ENCODE data around the gene FOXO1.

Gene FOXO1

DNA sequence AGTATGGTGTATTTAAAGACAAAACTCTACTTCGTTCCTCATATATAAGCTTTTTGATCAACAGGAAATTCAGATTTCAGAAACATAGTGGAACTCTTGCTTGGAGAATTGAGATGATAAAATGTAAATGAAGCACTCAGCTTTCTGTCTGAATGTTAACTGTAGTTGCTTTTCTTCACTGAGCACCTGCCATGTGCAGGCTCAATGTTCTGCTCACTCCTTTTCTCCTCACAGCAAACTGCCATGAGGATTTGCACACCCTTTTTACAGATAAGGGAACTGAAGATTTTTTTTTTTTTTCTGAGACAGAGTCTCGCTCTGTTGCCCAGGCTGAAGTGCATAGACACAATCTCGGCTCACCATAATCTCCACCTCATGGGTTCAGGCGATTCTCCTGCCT, 28.0 kb upstream of the FOXO1 start:
- no peak overlapping the region for H3K18ac ChIP-seq (ENCODE audit: low read length)
- H3K27ac ChIP-seq (ENCODE audit: low read depth, low read length), result no peak overlapping the region
- no peak overlapping the region for H3K9ac ChIP-seq (ENCODE audit: low read length)
- no peak overlapping the region for H2BK5ac ChIP-seq (ENCODE audit: low read depth, low read length, poor library complexity)
- H3K9me3 ChIP-seq (ENCODE audit: insufficient read depth, low read depth, low read length), result no peaks in the 10 kb centered on the region
- no peak overlapping the region for H2AK5ac ChIP-seq (ENCODE audit: low read length)
- DNase-seq, result no peak
- no peaks in the 10 kb centered on the region for H3K79me1 ChIP-seq (ENCODE audit: low read length)
- H2BK12ac ChIP-seq (ENCODE audit: low read length), result no peak overlapping the region
- no peak overlapping the region for H3K14ac ChIP-seq (ENCODE audit: low read length)
- no peak overlapping the region for H3K4me3 ChIP-seq (ENCODE audit: low read depth, low read length)
- H4K91ac ChIP-seq (ENCODE audit: low read depth, low read length), result no peak overlapping the region
- H4K8ac ChIP-seq (ENCODE audit: low read depth, low read length), result no peak overlapping the region
- H3K4me2 ChIP-seq (ENCODE audit: low read length), result no peak overlapping the region
- no peak overlapping the region for H4K12ac ChIP-seq (ENCODE audit: low read depth, low read length)
- no peak overlapping the region for H3K23ac ChIP-seq (ENCODE audit: low read length)
- WGBS (ENCODE audit: extremely low coverage, insufficient coverage, insufficient read length), result no CpG with 5 or more reads among the region's 4 CpGs
- H3K36me3 ChIP-seq (ENCODE audit: control insufficient read depth in 1 of 2, insufficient read depth in 2 of 2, low read length in 2 of 2), result no peaks in the 10 kb centered on the region
- no peak overlapping the region for H2BK120ac ChIP-seq (ENCODE audit: insufficient read depth, low read length, poor library complexity)
- H3K4ac ChIP-seq (ENCODE audit: low read depth, low read length), result no peak overlapping the region
- no peak overlapping the region for H2AFZ ChIP-seq (ENCODE audit: insufficient read depth, low read length, poor library complexity)
- H3K4me1 ChIP-seq (ENCODE audit: control insufficient read depth in 1 of 2, insufficient read depth in 2 of 2, low read length in 2 of 2), result no peaks in the 10 kb centered on the region
- no peaks in the 10 kb centered on the region for H3K27me3 ChIP-seq (ENCODE audit: insufficient read depth, low read length)
- H3K79me2 ChIP-seq (ENCODE audit: control insufficient read depth, insufficient read depth, low read length, poor library complexity), result no peaks in the 10 kb centered on the region

DNA sequence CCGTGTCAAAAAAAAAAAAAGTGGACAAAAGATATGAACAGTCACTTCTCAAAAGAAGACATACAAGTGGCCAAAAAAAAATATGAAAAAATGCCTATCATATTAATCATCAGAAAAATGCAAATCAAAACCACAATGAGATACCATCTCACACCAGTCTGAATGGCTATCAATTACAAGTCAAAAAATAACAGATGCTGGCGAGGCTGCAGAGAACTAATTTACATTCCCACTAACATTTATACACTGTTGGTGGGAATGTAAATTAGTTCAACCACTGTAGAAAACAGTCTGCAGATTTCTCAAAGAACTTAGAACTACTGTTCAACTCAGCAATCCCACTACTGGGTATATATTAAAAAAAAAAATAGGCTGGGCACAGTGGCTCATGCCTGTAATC, 26.5 kb upstream of the FOXO1 start:
- Histone ChIP-seq H2BK12ac (ENCODE audit: low read length) (no peak overlapping the region), H3K9me3 (ENCODE audit: insufficient read depth, low read depth, low read length) (no peaks in the 10 kb centered on the region), H2AFZ (ENCODE audit: insufficient read depth, low read length, poor library complexity) (no peak overlapping the region), H3K9ac (ENCODE audit: low read length) (no peak overlapping the region), H2BK120ac (ENCODE audit: insufficient read depth, low read length, poor library complexity) (no peak overlapping the region), H3K4me2 (ENCODE audit: low read length) (no peak overlapping the region), H2AK5ac (ENCODE audit: low read length) (no peak overlapping the region), H3K79me2 (ENCODE audit: control insufficient read depth, insufficient read depth, low read length, poor library complexity) (no peaks in the 10 kb centered on the region), H3K14ac (ENCODE audit: low read length) (no peak overlapping the region), H4K8ac (ENCODE audit: low read depth, low read length) (no peak overlapping the region), H3K4me3 (ENCODE audit: low read depth, low read length) (no peak overlapping the region), H3K4ac (ENCODE audit: low read depth, low read length) (no peak overlapping the region), H2BK5ac (ENCODE audit: low read depth, low read length, poor library complexity) (no peak overlapping the region), H3K36me3 (ENCODE audit: control insufficient read depth in 1 of 2, insufficient read depth in 2 of 2, low read length in 2 of 2) (no peaks in the 10 kb centered on the region), H3K79me1 (ENCODE audit: low read length) (no peaks in the 10 kb centered on the region), H3K4me1 (ENCODE audit: control insufficient read depth in 1 of 2, insufficient read depth in 2 of 2, low read length in 2 of 2) (no peaks in the 10 kb centered on the region), H4K91ac (ENCODE audit: low read depth, low read length) (no peak overlapping the region), H3K27me3 (ENCODE audit: insufficient read depth, low read length) (no peaks in the 10 kb centered on the region), H3K23ac (ENCODE audit: low read length) (no peak overlapping the region), H3K18ac (ENCODE audit: low read length) (no peak overlapping the region), H3K27ac (ENCODE audit: low read depth, low read length) (no peak overlapping the region), H4K12ac (ENCODE audit: low read depth, low read length) (no peak overlapping the region)
- DNase-seq, result peak in 1 of 2 donors; percentile 5
- WGBS (ENCODE audit: extremely low coverage, insufficient coverage, insufficient read length), result no CpG with 5 or more reads among the region's 2 CpGs

DNA sequence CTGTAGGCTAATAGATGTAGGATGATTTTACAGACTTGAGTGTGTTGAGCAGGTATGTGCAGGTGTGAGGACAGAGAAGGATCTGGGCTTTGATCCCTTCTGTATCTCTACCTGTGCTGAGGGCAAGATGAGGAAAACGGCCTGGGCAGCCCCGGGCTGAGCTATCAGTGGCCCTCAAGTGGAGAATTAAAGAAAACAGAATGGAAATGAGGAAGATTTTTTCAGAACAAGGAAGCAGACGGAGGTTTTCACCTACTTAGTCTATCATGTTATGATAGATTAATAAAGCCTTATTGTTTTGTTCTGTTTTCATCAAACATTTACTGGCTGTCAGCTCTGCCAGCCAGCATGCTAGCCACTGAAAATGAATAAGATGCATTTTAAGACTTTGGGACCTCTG, 22.3 kb upstream of the FOXO1 start:
- no peak overlapping the region for H2AK5ac ChIP-seq (ENCODE audit: low read length)
- no peak overlapping the region for H2BK5ac ChIP-seq (ENCODE audit: low read depth, low read length, poor library complexity)

DNA sequence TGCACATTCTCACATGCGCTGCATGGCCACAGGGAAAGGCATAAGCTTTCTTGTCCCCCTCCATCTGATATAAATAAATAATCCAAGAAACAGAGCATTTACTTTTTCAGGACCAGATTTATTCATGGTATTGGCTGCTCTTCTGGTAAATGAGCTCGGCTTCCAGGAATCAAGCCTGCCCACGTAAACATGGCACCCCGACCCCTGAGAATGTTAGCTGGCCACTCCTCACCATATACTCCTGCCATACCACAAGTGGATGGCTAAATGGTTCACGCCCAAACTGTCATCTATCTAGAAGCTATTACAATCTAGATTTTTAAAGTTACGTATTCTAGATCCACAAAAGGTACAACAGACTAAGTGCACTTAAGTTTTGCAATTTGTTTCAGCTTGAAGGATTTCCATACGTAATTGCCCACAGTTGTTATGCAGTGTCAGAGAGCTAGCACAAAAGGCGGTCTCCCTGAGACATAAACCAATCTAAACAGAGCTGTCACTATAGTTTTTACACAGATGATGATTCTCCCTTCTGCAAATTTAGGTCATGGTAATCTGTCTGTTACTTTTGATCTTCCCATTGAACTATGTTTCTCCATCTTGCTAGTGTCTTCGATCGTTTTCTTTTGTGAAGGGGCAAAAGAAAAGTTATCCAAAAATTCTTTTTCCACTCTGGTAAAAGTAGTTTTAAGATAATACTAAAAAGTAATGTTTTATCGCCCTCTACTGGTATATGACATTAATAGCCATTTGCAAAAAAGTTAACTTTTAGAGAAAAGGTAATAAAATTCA, 16.2 kb upstream of the FOXO1 start:
- no peak overlapping the region for H3K23ac ChIP-seq (ENCODE audit: low read length)
- H3K14ac ChIP-seq (ENCODE audit: low read length), result no peak overlapping the region
- H3K4ac ChIP-seq (ENCODE audit: low read depth, low read length), result no peak overlapping the region
- H3K36me3 ChIP-seq (ENCODE audit: control insufficient read depth in 1 of 2, insufficient read depth in 2 of 2, low read length in 2 of 2), result no peaks in the 10 kb centered on the region
- H3K27ac ChIP-seq (ENCODE audit: low read depth, low read length), result no peak overlapping the region
- no peak overlapping the region for H4K8ac ChIP-seq (ENCODE audit: low read depth, low read length)
- no peak overlapping the region for H3K18ac ChIP-seq (ENCODE audit: low read length)
- H3K9me3 ChIP-seq (ENCODE audit: insufficient read depth, low read depth, low read length), result no peaks in the 10 kb centered on the region
- H3K27me3 ChIP-seq (ENCODE audit: insufficient read depth, low read length), result no peaks in the 10 kb centered on the region
- H3K79me1 ChIP-seq (ENCODE audit: low read length), result peaks cover 6% of the 10 kb centered on the region
- peaks cover 12 to 15% of the 10 kb centered on the region in 2 experiments for H3K4me1 ChIP-seq (ENCODE audit: control insufficient read depth in 1 of 2, insufficient read depth in 2 of 2, low read length in 2 of 2)
- no peak overlapping the region for H4K12ac ChIP-seq (ENCODE audit: low read depth, low read length)
- no peak overlapping the region for H3K9ac ChIP-seq (ENCODE audit: low read length)
- peak in 1 of 2 donors; percentile 79 for DNase-seq
- no CpG with 5 or more reads among the region's 11 CpGs for WGBS (ENCODE audit: extremely low coverage, insufficient coverage, insufficient read length)
- H2BK12ac ChIP-seq (ENCODE audit: low read length), result peak overlapping the region; percentile 27
- no peak overlapping the region for H3K4me2 ChIP-seq (ENCODE audit: low read length)
- no peaks in the 10 kb centered on the region for H3K79me2 ChIP-seq (ENCODE audit: control insufficient read depth, insufficient read depth, low read length, poor library complexity)
- peak overlapping the region; percentile 72 for H4K91ac ChIP-seq (ENCODE audit: low read depth, low read length)
- H3K4me3 ChIP-seq (ENCODE audit: low read depth, low read length), result no peak overlapping the region
- peak overlapping the region; percentile 39 for H2AK5ac ChIP-seq (ENCODE audit: low read length)
- no peak overlapping the region for H2BK120ac ChIP-seq (ENCODE audit: insufficient read depth, low read length, poor library complexity)
- no peak overlapping the region for H2AFZ ChIP-seq (ENCODE audit: insufficient read depth, low read length, poor library complexity)
- no peak overlapping the region for H2BK5ac ChIP-seq (ENCODE audit: low read depth, low read length, poor library complexity)

More for the DNA sequence above, 22.3 kb upstream of the FOXO1 start:
- Histone ChIP-seq H3K4me2 (ENCODE audit: low read length) (no peak overlapping the region), H3K4me1 (ENCODE audit: control insufficient read depth in 1 of 2, insufficient read depth in 2 of 2, low read length in 2 of 2) (no peaks in the 10 kb centered on the region), H3K4me3 (ENCODE audit: low read depth, low read length) (no peak overlapping the region), H4K91ac (ENCODE audit: low read depth, low read length) (no peak overlapping the region), H3K27me3 (ENCODE audit: insufficient read depth, low read length) (no peaks in the 10 kb centered on the region), H3K18ac (ENCODE audit: low read length) (no peak overlapping the region), H3K23ac (ENCODE audit: low read length) (no peak overlapping the region), H3K36me3 (ENCODE audit: control insufficient read depth in 1 of 2, insufficient read depth in 2 of 2, low read length in 2 of 2) (no peaks in the 10 kb centered on the region), H3K79me1 (ENCODE audit: low read length) (no peaks in the 10 kb centered on the region), H2BK12ac (ENCODE audit: low read length) (no peak overlapping the region), H3K4ac (ENCODE audit: low read depth, low read length) (no peak overlapping the region), H3K9me3 (ENCODE audit: insufficient read depth, low read depth, low read length) (no peaks in the 10 kb centered on the region), H3K9ac (ENCODE audit: low read length) (no peak overlapping the region), H4K12ac (ENCODE audit: low read depth, low read length) (no peak overlapping the region), H3K79me2 (ENCODE audit: control insufficient read depth, insufficient read depth, low read length, poor library complexity) (no peaks in the 10 kb centered on the region), H2BK120ac (ENCODE audit: insufficient read depth, low read length, poor library complexity) (no peak overlapping the region), H4K8ac (ENCODE audit: low read depth, low read length) (no peak overlapping the region), H2AFZ (ENCODE audit: insufficient read depth, low read length, poor library complexity) (no peak overlapping the region), H3K14ac (ENCODE audit: low read length) (no peak overlapping the region), H3K27ac (ENCODE audit: low read depth, low read length) (no peak overlapping the region)
- no peak for DNase-seq
- no CpG with 5 or more reads among the region's 3 CpGs for WGBS (ENCODE audit: extremely low coverage, insufficient coverage, insufficient read length)
